ENCODE measurements around the gene DROSHA.
"Not testable (repeated sequence)": the region's sequence is repeated elsewhere in the genome, so short reads cannot be mapped to it uniquely, and the experiment has no call there.

The DROSHA gene, protein sequence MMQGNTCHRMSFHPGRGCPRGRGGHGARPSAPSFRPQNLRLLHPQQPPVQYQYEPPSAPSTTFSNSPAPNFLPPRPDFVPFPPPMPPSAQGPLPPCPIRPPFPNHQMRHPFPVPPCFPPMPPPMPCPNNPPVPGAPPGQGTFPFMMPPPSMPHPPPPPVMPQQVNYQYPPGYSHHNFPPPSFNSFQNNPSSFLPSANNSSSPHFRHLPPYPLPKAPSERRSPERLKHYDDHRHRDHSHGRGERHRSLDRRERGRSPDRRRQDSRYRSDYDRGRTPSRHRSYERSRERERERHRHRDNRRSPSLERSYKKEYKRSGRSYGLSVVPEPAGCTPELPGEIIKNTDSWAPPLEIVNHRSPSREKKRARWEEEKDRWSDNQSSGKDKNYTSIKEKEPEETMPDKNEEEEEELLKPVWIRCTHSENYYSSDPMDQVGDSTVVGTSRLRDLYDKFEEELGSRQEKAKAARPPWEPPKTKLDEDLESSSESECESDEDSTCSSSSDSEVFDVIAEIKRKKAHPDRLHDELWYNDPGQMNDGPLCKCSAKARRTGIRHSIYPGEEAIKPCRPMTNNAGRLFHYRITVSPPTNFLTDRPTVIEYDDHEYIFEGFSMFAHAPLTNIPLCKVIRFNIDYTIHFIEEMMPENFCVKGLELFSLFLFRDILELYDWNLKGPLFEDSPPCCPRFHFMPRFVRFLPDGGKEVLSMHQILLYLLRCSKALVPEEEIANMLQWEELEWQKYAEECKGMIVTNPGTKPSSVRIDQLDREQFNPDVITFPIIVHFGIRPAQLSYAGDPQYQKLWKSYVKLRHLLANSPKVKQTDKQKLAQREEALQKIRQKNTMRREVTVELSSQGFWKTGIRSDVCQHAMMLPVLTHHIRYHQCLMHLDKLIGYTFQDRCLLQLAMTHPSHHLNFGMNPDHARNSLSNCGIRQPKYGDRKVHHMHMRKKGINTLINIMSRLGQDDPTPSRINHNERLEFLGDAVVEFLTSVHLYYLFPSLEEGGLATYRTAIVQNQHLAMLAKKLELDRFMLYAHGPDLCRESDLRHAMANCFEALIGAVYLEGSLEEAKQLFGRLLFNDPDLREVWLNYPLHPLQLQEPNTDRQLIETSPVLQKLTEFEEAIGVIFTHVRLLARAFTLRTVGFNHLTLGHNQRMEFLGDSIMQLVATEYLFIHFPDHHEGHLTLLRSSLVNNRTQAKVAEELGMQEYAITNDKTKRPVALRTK (N-terminal part only)

DNA sequence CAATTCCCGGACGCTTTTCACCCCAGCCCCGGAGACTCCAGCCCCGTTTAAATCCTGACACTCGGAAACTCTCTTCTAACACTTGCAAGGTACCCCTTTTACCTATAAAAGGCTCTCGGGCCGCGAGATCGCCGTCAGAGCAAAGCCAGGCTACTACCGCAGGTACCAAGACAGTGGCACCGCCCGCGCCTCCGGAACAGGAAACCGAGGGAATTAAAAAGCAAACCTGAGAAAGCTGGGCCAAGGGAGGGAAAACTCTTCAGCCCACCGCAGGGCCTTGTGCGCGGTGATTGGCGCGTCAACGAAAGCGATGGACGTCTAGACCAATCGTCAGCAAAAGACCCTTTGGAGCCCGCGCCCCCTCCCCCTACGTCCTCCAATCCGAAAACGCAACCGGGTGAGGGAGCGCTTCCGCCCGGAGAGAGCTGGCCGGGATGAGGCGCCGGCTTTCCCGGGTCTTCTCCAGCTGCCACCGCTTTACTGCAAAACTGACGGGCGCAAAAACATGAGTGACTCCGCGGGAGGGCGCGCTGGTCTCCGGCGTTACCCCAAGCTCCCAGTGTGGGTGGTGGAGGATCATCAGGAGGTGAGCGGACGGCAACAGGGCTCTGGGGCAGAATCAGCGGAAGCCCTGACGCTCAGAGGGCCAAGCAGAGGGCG, at the start of gene DROSHA, which contains the start of gene C5orf22:
TSS of gene DROSHA (minus strand) at position 206 of the 660 bp plus-strand sequence. CDS start 3,034 bp downstream, outside the sequence.
TSS of gene C5orf22 (plus strand) at position 414 of the 660 bp plus-strand sequence. CDS start at position 506, 92 bp downstream.
- H3K4me3 ChIP-seq (ENCODE audit: low read length), result peak within 1 kb of the TSS; percentile 97
- no peak for TF ChIP-seq ZNF274 (IDR thresholded peaks at IDR 0.05; ENCODE audit: low read depth, low read length)

DNA sequence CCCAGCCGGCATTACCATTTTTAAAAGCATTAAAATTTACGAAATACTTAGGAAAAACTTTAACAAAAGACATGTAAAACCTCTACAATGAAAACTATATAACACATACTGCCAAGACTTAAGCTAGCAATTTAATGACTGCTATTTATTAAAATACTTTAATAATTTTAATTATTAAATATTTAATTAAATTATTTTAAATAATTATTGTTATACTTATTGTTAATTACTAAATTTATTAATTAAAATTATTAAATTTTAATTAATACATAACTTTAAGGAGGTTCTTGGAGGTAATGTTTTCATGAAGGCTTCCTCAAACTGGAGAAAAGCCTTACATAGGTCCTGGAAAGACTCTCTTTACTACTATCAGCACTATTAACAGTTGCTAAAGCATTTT, 47.7 kb upstream of the DROSHA start:
- H3K4me3 ChIP-seq (ENCODE audit: low read length), result no peak overlapping the region
- TF ChIP-seq ZNF274 (IDR thresholded peaks at IDR 0.05; ENCODE audit: low read depth, low read length), result no peak

DNA sequence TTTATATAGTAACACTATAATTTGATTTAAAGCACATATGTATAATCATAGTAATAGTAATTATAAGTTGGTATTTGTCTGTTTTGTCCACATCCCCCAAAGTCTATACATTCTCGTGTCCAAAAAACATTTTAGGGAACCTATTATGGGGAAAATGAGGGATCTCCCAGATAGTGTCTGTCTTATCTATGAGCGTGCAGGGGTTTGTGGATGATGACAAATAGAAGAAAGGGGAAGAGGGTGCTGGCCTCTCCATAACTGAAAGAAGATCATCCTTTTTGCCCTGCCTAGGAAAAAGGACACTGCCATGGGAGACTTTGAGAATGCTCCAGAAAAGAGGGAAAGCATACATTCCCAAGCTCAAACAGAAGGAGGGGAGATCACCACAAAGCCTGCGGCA, 45.5 kb upstream of the DROSHA start:
- H3K4me3 ChIP-seq (ENCODE audit: low read length), result no peak overlapping the region
- no peak for TF ChIP-seq ZNF274 (IDR thresholded peaks at IDR 0.05; ENCODE audit: low read depth, low read length)

DNA sequence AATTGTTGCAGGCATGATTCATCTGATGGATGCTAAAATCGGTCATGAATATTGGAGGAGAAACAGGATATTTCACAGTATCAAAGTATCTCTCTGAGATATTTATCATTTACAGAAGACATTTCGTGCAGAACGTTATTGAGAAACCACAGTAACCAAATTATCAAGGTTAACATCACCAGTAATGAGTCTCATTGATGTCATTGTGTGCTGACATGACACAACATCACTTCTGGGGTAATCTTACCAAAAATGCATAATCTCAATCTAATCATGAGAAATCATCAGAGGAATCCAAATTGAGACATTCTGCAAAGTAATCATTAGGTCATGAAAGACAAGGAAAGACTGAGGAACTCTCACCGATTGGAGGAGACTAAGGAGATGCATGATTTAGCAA, 42.9 kb upstream of the DROSHA start:
- TF ChIP-seq ZNF274 (IDR thresholded peaks at IDR 0.05; ENCODE audit: low read depth, low read length), result no peak

DNA sequence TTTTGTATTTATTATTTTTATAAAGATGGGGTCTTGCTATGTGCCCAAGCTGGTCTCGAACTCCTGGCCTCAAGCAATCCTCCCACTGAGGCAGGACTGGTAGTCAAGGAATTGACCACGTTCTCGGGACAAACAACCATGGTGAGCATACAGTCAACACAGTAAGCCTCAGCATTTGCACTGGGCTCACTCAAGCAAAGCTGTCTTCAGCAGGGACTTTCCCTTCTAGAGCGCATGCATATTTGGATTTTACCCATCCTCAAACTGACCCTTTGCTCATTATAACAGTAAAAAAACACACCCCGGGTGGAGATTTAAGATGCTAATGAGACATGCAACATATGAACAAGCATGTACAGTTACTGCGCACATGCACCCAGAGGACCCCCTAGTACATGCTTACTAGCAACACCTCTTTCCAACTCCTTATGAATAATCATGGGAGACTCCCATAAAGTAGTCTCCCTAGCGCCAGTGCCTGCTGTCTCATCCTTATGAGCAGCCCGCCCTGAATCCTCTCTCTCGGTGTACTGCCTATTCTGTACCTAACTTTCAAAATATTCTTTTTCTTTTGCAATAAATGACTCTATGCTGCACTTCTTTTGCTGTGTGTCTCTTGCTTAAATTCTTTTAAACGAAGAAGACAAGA, 41.7 kb upstream of the DROSHA start:
- no peak overlapping the region for H3K4me3 ChIP-seq (ENCODE audit: low read length)
- TF ChIP-seq ZNF274 (IDR thresholded peaks at IDR 0.05; ENCODE audit: low read depth, low read length), result no peak

More for the DNA sequence above, 42.9 kb upstream of the DROSHA start:
- H3K4me3 ChIP-seq (ENCODE audit: low read length), result no peak overlapping the region

DNA sequence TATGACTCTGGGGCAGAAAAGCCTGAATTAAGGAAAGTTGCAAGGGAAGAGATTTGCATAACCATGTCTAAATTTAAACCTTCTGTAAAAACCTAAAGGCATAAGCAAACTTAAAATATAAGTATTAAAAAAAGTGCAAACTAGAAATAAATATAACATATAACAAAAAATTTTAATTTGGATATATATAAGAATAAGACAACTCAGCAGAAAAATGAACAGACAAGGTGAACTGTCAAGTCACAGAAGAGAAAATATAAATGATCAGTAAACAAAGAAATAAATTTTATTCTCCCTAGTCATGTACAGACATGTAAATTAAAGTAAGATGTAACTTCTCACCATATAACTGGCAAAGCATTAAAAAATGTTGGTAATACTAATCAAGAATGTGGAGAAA, 37.2 kb upstream of the DROSHA start:
- no peak for TF ChIP-seq ZNF274 (IDR thresholded peaks at IDR 0.05; ENCODE audit: low read depth, low read length)
- H3K4me3 ChIP-seq (ENCODE audit: low read length), result no peak overlapping the region

DNA sequence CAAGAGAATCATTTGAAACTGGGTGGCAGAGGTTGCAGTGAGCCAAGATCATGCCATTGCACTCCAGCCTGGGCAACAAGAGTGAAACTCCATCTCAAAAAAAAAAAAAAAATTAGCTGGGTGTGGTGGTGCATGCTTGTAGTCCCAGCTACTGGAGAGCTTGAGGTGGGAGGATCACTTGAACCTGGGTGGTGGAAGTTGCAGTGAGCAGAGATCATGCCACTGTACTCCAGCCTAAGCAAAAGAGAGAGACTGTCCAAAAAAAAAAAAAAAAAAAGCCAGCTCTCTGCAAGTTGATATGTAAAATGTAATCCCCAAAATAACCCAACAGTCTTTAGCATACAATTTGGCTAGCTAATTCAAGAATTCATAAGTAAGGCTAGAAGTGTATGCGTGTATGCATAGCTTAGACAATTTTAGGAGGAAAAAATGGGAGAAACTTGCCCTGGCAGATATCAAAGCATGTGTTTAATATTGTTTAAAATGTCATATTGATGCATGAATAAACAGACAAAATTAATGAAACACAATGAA, 36.5 kb upstream of the DROSHA start:
- H3K4me3 ChIP-seq (ENCODE audit: low read length), result no peak overlapping the region
- no peak for TF ChIP-seq ZNF274 (IDR thresholded peaks at IDR 0.05; ENCODE audit: low read depth, low read length)

DNA sequence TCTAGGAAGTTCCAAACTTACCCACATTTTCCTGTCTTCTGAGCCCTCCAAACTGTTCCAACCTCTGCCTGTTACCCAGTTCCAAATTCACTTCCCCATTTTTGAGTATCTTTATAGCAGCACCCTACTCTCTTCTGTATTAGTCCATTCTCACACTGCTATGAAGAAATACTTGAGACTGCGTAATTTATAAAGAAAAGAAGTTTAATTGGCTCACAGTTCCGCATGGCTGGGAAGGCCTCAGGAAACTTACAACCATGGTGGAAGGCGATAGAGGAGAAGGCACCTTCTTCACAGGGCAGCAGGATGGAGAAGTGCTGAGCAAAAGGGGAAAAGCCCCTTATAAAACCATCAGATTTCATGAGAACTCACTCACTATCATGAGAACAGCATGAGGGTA, 34.5 kb upstream of the DROSHA start:
- H3K4me3 ChIP-seq (ENCODE audit: low read length), result not testable (repeated sequence)

DNA sequence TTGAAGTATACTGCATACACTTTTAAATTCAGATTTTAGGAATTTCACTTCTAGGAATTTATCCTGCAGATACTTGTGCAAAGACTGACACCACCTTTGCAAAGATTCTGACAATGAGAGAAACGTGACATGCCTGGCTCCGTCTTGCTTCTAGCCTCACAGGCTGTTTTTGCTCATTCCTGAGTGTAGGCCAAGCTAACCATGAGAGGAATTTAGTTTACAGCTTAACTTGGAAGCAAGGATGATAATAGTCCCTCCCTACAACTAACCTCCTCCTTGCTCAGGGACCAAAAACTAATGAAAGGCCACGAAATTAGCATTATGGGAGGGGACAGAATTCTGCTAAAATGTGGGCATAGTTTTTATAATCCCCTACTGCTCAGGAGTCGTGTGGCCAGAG, 31.3 kb upstream of the DROSHA start:
- TF ChIP-seq ZNF274 (IDR thresholded peaks at IDR 0.05; ENCODE audit: low read depth, low read length), result no peak
- no peak overlapping the region for H3K4me3 ChIP-seq (ENCODE audit: low read length)

DNA sequence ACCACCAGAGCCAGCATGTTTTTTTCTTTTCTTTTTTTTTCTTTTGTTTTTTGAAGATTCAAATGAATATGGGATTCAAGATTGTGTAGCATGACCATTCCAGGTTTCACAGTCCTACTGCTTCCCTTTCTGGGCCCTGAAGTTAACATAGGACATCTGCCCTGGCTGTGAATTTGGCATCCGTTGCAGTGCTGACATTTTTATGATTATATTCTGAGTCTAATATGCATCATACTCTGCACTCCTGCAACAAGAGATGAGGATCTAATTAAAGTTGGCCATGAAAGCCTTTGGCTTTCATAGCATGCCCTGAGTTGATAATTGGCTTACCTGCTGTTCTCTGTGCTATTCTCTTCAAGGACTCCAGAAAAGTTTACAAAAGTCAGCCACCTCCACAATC, 30.1 kb upstream of the DROSHA start:
- no peak overlapping the region for H3K4me3 ChIP-seq (ENCODE audit: low read length)
- no peak for TF ChIP-seq ZNF274 (IDR thresholded peaks at IDR 0.05; ENCODE audit: low read depth, low read length)

DNA sequence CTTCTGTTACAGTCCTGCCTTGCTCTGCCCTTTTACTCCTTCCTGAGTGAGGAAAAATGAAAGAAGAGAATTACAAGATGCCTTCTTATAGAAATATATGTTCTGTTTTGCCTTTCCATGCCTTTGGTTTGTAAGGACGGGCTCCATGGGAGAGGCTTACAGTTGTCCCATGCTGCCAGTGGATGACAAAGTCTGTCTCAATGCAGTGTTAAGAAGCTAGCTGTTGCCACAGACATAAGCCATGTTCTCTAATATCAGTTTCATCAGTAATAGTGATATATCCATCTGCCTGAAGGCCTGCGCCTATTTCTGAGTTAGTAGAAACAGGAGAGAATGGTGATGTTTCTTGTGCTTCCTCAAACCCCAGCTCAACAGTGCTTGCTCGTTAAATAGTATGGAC, 28.0 kb upstream of the DROSHA start:
- TF ChIP-seq ZNF274 (IDR thresholded peaks at IDR 0.05; ENCODE audit: low read depth, low read length), result no peak
- no peak overlapping the region for H3K4me3 ChIP-seq (ENCODE audit: low read length)

DNA sequence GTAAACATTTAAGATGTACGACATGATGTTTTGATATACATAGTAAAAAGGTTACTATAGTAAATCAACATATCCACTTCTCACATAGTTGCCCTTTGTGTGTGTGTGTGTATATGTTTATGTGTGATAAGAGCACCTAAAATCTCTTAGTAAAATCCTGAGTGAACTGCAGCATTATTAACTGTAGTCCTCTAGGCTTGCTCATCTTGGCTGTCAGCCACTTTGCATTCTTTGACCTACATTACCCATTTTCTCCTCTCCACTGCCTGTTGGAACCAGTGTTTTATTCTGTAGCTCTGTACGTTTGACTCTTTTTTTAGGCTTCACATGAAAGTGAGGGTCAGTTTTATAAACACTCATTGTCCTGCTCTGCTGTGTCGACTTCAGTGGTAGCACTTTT, 24.6 kb upstream of the DROSHA start:
- TF ChIP-seq ZNF274 (IDR thresholded peaks at IDR 0.05; ENCODE audit: low read depth, low read length), result no peak
- no peak overlapping the region for H3K4me3 ChIP-seq (ENCODE audit: low read length)

DNA sequence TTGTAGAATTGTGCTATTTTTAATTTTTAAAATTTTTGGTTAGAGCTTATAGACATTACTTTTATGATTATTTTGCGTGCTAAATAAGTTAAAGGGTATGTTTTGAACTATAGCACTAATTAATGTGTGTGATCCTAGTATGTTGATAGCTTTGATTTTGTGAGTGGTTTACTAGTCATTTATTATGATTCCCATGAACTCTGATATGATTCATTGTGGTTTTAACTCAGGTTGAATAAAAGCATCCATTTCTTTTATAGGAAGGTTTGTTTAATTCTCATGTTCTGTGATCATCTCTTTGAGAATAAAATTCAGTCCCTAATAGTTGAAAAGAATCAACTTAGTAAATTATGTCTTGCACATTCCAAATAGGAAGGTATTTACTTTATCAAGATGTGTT, 22.7 kb upstream of the DROSHA start:
- no peak for TF ChIP-seq ZNF274 (IDR thresholded peaks at IDR 0.05; ENCODE audit: low read depth, low read length)
- H3K4me3 ChIP-seq (ENCODE audit: low read length), result no peak overlapping the region

Data from GM08714 (cell line).